Omental fat pad (tissue), 4 donors: ENCODE results near the gene SIDT1. TPM values are rescaled to one million over a fixed set of nuclear protein-coding genes. Genes with fewer than 3 reads are reported as not detected.
A peak's percentile ranks its signal among the peaks of the same experiment; 100 is the strongest.

ENCODE experiments used
- ATAC-seq: fragments of 150-250 bp; one replicate; pipeline ENCODE4 v1.9.1; 2016; ENCODE audit warnings: mild to moderate bottlenecking, moderate library complexity; ENCODE audit not compliant: low FRiP score
- DNase-seq: peaks from one replicate; pipeline ENCODE4 v3.0.0-alpha.2; 2019; ENCODE audit warnings: low spot score
- total RNA-seq, 4 donors: library from RNA; depleted of rRNA; stranded (reverse); fragments of >200 nt; gene quantifications; one replicate each; pipeline ENCODE4 v1.1.0, GENCODE V29; 2016
- TF ChIP-seq, protein P1 (sequence below), 3 donors: fragments of 450-650 bp; IDR thresholded peaks; one replicate each; pipeline ENCODE4 v1.5.1; 2016 to 2017; ENCODE audit warnings: antibody characterized with exemption in 3 of 3, mild to moderate bottlenecking in 3 of 3, moderate library complexity in 2 of 3

Gene SIDT1
- total RNA-seq, result 1 to 10 TPM; 2.7 to 7.4 (median 5.1) TPM

DNA sequence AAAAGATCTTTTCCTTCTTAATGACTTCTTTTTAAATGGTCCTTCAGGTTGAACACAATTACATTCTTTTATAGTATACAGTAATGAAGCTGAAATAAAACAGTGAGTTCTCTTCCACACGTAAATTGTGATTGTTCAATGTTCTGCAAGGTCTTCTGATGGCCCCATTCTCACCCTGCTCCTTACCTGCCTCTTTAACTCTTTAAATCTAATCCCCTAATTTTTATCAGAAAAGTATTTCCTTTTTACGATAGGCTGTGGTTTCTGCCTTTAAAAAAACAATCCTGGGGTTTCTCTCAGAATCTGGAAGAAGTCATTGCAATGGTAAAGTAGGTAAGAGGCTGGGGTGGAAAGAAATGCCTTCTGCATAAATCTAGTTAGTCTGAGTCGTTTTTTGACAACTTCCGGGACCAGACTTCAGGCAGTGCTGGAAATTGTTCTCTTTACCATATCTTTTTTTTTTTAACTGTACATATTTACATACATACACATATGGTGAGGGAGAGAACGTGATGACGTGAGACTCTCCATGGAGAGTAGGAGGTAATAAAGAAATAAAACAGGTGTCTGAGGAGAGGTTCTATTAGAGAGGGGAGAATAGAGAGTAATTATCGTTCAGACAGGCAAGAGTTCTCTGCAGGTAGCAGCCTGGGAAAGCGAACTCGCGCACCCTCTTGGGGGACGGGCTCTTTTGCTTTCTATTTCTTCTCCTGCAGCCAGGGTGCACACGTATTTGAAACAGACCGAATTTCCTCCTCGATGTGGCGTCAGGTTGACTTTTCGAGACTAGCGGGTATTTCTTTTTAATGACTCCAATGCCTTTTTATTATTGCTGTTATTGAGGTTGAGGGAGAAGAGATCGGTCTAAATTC, at the start of gene SIDT1:
SIDT1 (plus strand) TSS at position 730 of the 872 bp plus-strand sequence. CDS start 467 bp downstream, outside the sequence.
- DNase-seq, result no peak

DNA sequence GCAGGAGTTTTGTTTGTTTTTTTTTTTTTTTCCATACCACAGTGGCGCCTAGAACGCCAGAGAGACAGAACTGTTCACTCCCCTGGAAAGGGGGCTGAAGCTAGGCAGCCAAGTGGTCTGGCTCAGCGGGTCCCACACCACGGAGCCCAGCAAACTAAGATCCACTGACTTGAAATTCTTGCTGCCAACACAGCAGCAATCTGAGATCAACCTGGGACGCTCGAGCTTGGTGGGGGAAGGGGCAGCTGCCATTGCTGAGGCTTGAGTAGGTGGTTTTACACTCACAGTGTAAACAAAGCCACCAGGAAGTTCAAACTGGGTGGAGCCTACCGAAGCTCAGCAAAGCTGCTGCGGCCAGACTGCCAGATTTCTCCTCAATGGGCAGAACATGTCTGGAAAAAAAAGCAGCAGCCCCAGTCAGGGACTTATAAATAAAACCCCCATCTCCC, 47.2 kb upstream of the SIDT1 start:
- no peak for DNase-seq
- TF ChIP-seq, protein P1, sequence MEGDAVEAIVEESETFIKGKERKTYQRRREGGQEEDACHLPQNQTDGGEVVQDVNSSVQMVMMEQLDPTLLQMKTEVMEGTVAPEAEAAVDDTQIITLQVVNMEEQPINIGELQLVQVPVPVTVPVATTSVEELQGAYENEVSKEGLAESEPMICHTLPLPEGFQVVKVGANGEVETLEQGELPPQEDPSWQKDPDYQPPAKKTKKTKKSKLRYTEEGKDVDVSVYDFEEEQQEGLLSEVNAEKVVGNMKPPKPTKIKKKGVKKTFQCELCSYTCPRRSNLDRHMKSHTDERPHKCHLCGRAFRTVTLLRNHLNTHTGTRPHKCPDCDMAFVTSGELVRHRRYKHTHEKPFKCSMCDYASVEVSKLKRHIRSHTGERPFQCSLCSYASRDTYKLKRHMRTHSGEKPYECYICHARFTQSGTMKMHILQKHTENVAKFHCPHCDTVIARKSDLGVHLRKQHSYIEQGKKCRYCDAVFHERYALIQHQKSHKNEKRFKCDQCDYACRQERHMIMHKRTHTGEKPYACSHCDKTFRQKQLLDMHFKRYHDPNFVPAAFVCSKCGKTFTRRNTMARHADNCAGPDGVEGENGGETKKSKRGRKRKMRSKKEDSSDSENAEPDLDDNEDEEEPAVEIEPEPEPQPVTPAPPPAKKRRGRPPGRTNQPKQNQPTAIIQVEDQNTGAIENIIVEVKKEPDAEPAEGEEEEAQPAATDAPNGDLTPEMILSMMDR (IDR thresholded peaks at IDR 0.05), result no peak
- ATAC-seq, result no peak

More for the DNA sequence above, at the start of gene SIDT1:
- ATAC-seq, result peak; percentile 51
- TF ChIP-seq, protein P1 (IDR thresholded peaks at IDR 0.05), result no peak

DNA sequence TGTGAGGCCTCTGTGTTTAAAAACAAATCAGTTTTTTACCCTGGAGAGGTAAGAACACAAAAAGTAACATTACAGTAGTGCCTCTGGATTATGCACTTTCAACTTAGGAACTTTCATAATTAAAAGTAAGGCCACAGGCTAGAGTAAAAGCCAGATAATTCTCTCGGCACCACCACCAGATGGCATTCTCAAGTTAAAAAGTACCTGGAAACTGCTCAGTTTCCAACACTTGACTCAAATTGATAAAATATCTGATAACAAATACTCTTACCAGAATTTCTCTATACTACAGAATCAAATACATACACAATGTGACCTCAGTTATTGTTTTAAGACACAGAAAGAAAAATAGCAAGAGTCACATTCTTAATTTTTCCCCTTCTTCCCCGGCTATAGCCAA, 37.3 kb upstream of the SIDT1 start:
- DNase-seq, result no peak
- ATAC-seq, result peak; percentile 54
- TF ChIP-seq, protein P1 (IDR thresholded peaks at IDR 0.05), result no peak

DNA sequence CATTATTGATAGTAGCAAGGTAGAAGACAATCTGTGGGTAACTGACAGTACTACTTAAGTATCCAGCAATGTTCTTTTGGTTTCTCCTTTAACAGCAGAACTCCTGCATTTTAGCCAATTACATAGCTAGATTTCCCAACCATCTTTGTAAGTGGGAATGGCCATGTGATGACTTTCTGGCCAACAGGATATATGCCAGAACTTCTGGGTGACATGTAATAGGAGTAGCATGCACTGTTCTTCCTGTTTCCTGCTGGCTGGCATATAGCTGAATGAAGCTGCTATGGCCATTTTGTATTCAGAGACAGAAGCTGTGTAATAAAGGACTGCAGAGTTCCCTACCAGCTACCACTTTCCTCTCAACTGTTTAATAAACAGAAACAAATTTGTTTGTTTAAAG, 35.4 kb upstream of the SIDT1 start:
- TF ChIP-seq, protein P1 (IDR thresholded peaks at IDR 0.05), result no peak
- ATAC-seq (no peak), DNase-seq (no peak)

DNA sequence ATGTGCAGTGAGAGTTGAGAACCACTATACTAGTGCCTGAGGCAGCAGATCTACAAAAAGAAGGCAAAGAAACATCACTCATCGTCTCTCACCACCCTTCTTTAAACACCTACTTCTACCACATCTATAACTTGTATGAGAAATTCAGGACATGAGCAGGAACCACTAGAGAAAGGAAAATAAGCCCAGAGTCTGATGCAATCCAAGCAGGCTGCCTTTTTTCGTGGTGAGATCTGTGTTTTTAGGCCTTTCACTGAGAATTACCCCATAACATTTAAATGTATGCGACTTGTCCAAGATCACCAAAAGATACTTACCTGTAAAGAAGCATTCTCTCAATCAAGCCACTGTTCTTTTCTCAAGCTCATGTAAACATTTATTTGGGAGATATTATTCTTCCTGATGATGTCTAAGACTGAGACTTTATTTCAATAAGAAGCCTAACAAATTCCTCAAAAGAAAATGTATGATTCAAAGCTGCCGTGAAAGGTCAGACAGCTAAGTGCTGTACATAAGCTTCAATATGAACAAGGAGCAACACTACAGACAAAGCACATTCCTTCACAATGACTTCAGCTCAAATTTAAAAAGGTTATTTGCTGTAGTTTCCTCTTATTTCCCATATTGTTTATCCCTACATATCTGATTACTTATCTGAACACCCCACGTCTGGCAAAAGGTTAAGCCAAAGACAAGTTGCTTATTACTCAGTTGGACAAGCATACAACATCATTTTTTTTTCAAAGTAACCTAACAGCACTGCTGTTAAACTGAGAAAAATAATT, 33.9 kb upstream of the SIDT1 start:
- DNase-seq, result no peak
- no peak for ATAC-seq
- TF ChIP-seq, protein P1 (IDR thresholded peaks at IDR 0.05), result no peak

DNA sequence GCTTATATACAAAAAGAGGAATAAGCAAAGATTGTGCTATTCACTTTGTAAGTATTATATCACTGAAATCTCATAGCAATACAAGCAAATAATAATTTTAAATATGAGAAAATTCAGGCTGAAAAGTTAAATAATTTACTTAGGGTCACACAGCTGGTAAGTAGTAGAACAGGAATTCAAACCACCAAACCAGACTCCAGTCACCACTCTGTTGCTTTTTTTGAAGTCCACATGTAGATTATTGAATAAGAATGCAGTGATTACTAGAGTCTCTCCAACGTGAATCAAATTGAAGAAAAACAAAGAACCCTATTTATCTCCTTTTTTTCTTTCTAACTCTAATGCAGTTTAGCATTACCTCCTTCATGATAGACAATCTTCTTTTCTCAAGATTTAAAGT, 33.3 kb upstream of the SIDT1 start:
- ATAC-seq (no peak), DNase-seq (no peak)
- TF ChIP-seq, protein P1 (IDR thresholded peaks at IDR 0.05), result no peak
